ENCODE results near the gene DNASE1L1. TPM values are rescaled to one million over a fixed set of nuclear protein-coding genes. Genes with fewer than 3 reads are reported as not detected.
"Not testable (repeated sequence)": the region's sequence is repeated elsewhere in the genome, so short reads cannot be mapped to it uniquely, and the experiment has no call there.

The DNASE1L1 gene
- total RNA-seq, 1 donor from 2014 or later = 21.8 TPM

GRCh38 chrX:154388094-154388493, 21.0 kb downstream of the DNASE1L1 start:
- intact Hi-C loops (cut with micrococcal nuclease) = not testable (repeated sequence)

GRCh38 chrX:154384284-154384892, 24.7 kb downstream of the DNASE1L1 start:
- intact Hi-C loops (cut with micrococcal nuclease) = no loop called here

GRCh38 chrX:154383359-154384283, 25.4 kb downstream of the DNASE1L1 start:
- intact Hi-C loops (cut with micrococcal nuclease) = no loop called here

- intact Hi-C loops (cut with micrococcal nuclease) = no loop called here
Measured at GRCh38 chrX:154382483-154383069, 26.5 kb downstream of the DNASE1L1 start.

DNA sequence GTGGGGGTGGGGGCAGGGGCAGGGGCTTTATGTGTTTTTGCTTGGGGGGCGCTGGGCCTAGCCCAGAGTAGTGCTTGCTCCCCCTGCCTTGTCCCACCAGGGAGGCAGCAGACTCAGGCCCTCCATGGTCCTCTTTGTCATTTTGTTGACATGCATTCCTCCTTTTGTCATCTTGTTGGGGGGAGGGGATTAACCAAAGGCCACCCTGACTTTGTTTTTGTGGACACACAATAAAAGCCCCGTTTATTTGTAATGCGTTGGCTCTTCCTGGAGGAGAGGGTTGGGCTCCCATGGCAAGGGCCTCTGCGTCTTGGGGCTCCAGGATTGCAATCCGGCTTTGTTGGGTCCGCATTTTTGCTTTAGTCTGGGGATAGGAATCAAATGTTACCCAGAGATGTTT, 27.8 kb downstream of the DNASE1L1 start:
- intact Hi-C loops (cut with micrococcal nuclease) = no loop called here

GRCh38 chrX:154380787-154381186, 28.3 kb downstream of the DNASE1L1 start:
- intact Hi-C loops (cut with micrococcal nuclease) = no loop called here

GRCh38 chrX:154380153-154380552, 28.9 kb downstream of the DNASE1L1 start:
- intact Hi-C loops (cut with micrococcal nuclease) = no loop called here

GRCh38 chrX:154379569-154379951, 29.5 kb downstream of the DNASE1L1 start:
- intact Hi-C loops (cut with micrococcal nuclease) = loop anchor here (1.0 to 10.0 kb wide), 3 partner anchors 8 to 655 kb away; partner anchors contain the start of genes ABCD1, BCAP31 and LAGE3

- intact Hi-C loops (cut with micrococcal nuclease) = loop anchor here (1.0 to 10.0 kb wide), 4 partner anchors 8 to 654 kb away; partner anchors contain the start of genes ABCD1, BCAP31 and LAGE3
Measured at GRCh38 chrX:154378799-154379568, 30.1 kb downstream of the DNASE1L1 start, which contains the start of gene EMD. TSS of gene EMD (plus strand) at chrX:154379295. CDS start at chrX:154379485, 190 bp downstream.

- intact Hi-C loops (cut with micrococcal nuclease) = loop anchor here (1.0 to 10.0 kb wide), 2 partner anchors 34 to 653 kb away; partner anchors contain the start of genes ABCD1 and BCAP31
Measured at GRCh38 chrX:154378059-154378798, 30.8 kb downstream of the DNASE1L1 start.

GRCh38 chrX:154376774-154377173, 32.3 kb downstream of the DNASE1L1 start:
- intact Hi-C loops (cut with micrococcal nuclease) = loop anchor here (10.0 kb wide), 1 partner anchor 652 kb away; the partner anchor contains the start of genes ABCD1 and BCAP31

DNA sequence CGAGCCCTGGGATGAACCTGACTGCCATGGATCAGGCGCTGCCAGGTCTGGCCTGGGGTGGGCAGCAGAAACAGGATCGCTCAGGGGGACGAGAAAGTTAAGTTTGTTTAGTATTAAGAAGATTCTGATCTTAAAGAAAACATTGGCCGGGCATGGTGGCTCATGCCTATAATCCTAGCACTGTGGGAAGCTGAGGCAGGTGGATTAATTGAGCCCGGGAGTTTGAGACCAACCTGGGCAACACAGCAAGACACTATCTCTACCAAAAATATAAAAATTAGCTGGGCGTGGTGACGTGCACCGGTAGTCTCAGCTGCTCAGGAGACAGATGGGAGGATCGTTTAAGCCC, 33.9 kb downstream of the DNASE1L1 start:
- intact Hi-C loops (cut with micrococcal nuclease) = loop anchor here (10.0 kb wide), 1 partner anchor 650 kb away; the partner anchor contains the start of genes ABCD1 and BCAP31

GRCh38 chrX:154374313-154375155, 34.5 kb downstream of the DNASE1L1 start, which contains the start of gene FLNA:
TSS of gene FLNA (minus strand) at chrX:154374634. CDS start at chrX:154371245, 3,389 bp downstream.
- intact Hi-C loops (cut with micrococcal nuclease) = loop anchor here (5.0 to 10.0 kb wide), 3 partner anchors 402 to 650 kb away; partner anchors contain the start of genes ABCD1, ARHGAP4, BCAP31 and HCFC1

- intact Hi-C loops (cut with micrococcal nuclease) = loop anchor here (1.0 to 10.0 kb wide), 4 partner anchors 161 to 649 kb away; partner anchors contain the start of genes ABCD1, ARHGAP4, BCAP31 and HCFC1
Measured at GRCh38 chrX:154373340-154374306, 35.4 kb downstream of the DNASE1L1 start.

DNA sequence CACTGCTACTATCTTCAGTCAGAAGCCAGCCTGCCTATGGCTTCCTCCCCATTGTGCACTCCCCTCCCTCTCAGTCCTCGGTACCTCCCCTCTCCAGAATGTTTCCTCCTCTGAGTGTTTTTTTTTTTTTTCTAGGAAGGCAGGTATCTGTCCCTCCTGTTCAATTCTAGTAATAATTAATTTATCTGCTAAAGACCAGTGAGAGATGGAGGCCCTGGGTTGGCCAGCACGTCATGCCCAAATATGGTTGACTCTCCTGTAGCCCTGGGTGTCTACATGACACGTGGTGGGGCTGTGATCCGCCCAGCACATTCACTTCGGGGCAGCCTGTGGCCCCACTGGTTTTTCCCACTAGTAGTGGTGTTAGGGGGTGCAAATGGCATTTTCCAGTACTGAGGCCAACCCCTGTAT, 36.4 kb downstream of the DNASE1L1 start:
- intact Hi-C loops (cut with micrococcal nuclease) = loop anchor here (1.0 to 10.0 kb wide), 4 partner anchors 162 to 648 kb away; partner anchors contain the start of genes ABCD1, ARHGAP4, BCAP31 and HCFC1

GRCh38 chrX:154371789-154372300, 37.2 kb downstream of the DNASE1L1 start:
- intact Hi-C loops (cut with micrococcal nuclease) = loop anchor here (1.0 to 10.0 kb wide), 6 partner anchors 7 to 647 kb away; partner anchors contain the start of genes ABCD1, ARHGAP4, BCAP31 and EMD

Data from T-helper 1 cell treated with Interleukin-12 subunit alpha and Interleukin-12 subunit beta and Interleukin-4 antibody, amounts not matched to agents 30 ng/mL and 1 ng/mL, for 36 hours (primary cell).